Stomach (tissue), 9 donors: Measurements from ENCODE around the gene ELN. TPM values are rescaled to one million over a fixed set of nuclear protein-coding genes. Genes with fewer than 3 reads are reported as not detected.
"Not testable (repeated sequence)": the region's sequence is repeated elsewhere in the genome, so short reads cannot be mapped to it uniquely, and the experiment has no call there.

Experiments used
- DNase-seq, 2 donors: peaks; one replicate each; pipeline versions ENCODE4 v3.0.0 to v3.0.0-alpha.2; 2013 to 2019
- H3K27ac ChIP-seq, 5 donors: fragments of 200-600 bp in 4 of 5; sonication (generic) in 4 of 5; one replicate each; pipeline ENCODE4 v1.5.1; 2013 to 2019; ENCODE audit warnings: mild to moderate bottlenecking in 1 of 5, moderate library complexity in 1 of 5
- H3K27me3 ChIP-seq, 3 donors: fragments of 200-600 bp; sonication (generic); one replicate each; pipeline ENCODE4 v1.5.1; 2017 to 2019; ENCODE audit warnings: mixed run types in 1 of 3
- H3K36me3 ChIP-seq, 4 donors: fragments of 200-600 bp; sonication (generic); 1 replicate in 3 of 4; 2 replicates in 1 of 4; pipeline ENCODE4 v1.5.1; 2016 to 2019
- H3K4me1 ChIP-seq, 4 donors: fragments of 200-600 bp; sonication (generic); one replicate each; pipeline ENCODE4 v1.5.1; 2016 to 2019
- H3K4me3 ChIP-seq, 4 donors: fragments of 200-600 bp; sonication (generic) in 3 of 4; one replicate each; pipeline ENCODE4 v1.5.1; 2016 to 2019; ENCODE audit warnings: mild to moderate bottlenecking in 1 of 4
- H3K9me3 ChIP-seq, 4 donors: fragments of 200-600 bp; sonication (generic); one replicate each; pipeline ENCODE4 v1.5.1; 2016 to 2019
- CTCF ChIP-seq, 7 experiments: fragments of 450-650 bp in 4 of 7; fragments of 200-600 bp in 3 of 7; sonication (generic) in 3 of 7; IDR thresholded peaks; one replicate each; pipeline ENCODE4 v1.5.1; 2016 to 2019; ENCODE audit warnings: antibody characterized with exemption in 7 of 7, control low read depth in 2 of 7, mild to moderate bottlenecking in 1 of 7
- EP300 ChIP-seq: sonication (generic); formaldehyde crosslinking; IDR thresholded peaks from one replicate; pipeline ENCODE4 v1.6.1; 2017; ENCODE audit warnings: antibody characterized with exemption
- POLR2A ChIP-seq, 4 donors: fragments of 450-650 bp; IDR thresholded peaks; one replicate each; pipeline ENCODE4 v1.6.1; 2016; ENCODE audit warnings: antibody characterized with exemption in 4 of 4, control low read depth in 2 of 4, mild to moderate bottlenecking in 1 of 4, moderate library complexity in 1 of 4
- POLR2AphosphoS5 ChIP-seq, 3 donors: sonication (generic); formaldehyde crosslinking; IDR thresholded peaks; one replicate each; pipeline ENCODE4 v1.6.1; 2016; ENCODE audit warnings: antibody characterized with exemption in 3 of 3
- WGBS, 5 donors: extraction: QIAGEN DNeasy Blood & Tissue Kit in 3 of 5; methylation state at CpG; one replicate each; pipeline versions ENCODE4 v1.1.5 to v1.1.7; 2013 to 2018; 5-methylcytosine and 5-hydroxymethylcytosine counted together
- intact Hi-C: fragments of 100-400 bp; cut with DNase I; formaldehyde crosslinking; loops from one replicate; pipeline ENCODE4 v1.15.1; 2023; ENCODE audit warnings: low total_unique reads
- polyA plus RNA-seq, 3 donors: library from polyadenylated mRNA; stranded (reverse); fragments of 200-250 nt; gene quantifications; one replicate each; pipeline ENCODE4 v1.2.3, GENCODE V29; 2013
- total RNA-seq, 5 donors: library from RNA; depleted of rRNA; stranded (reverse); fragments of >200 nt; gene quantifications; one replicate each; pipeline versions ENCODE4 v1.1.0 to v1.2.3, GENCODE V29; 2014 to 2016
- donor health status: healthy with polysubstance abuse.
- donor health status: Bipolar disorder and iron deficiency.
- donor health status: healthy.

ELN gene
- total and polyA plus RNA-seq, 8 donors = 19.4 to 274 (median 66.5) TPM

GRCh38 chr7:74009719-74010118 is 18.3 kb upstream of the ELN start:
- DNase-seq = no peak
- Histone ChIP-seq H3K4me1 (peaks cover 20 to 51% (median 33%) of the 10 kb centered on the region in 4 donors), H3K4me3 (no peak overlapping the region), H3K36me3 (no peaks in the 10 kb centered on the region), H3K27me3 (no peaks in the 10 kb centered on the region), H3K27ac (peak overlapping the region in 1 of 5 donors; percentile 42), H3K9me3 (no peaks in the 10 kb centered on the region)
- TF ChIP-seq CTCF (IDR thresholded peaks at IDR 0.05) (no peak), EP300 (no peak), POLR2A (IDR thresholded peaks at IDR 0.05) (no peak), POLR2AphosphoS5 (IDR thresholded peaks at IDR 0.05) (no peak)
- intact Hi-C loops = no loop called here
- WGBS, 5 donors = 89 to 93% (median 91%) methylated on average over 11 to 14 of the region's 14 CpGs

GRCh38 chr7:74010407-74010806 is 17.6 kb upstream of the ELN start:
- TF ChIP-seq POLR2AphosphoS5 (IDR thresholded peaks at IDR 0.05) = no peak
- TF ChIP-seq CTCF (IDR thresholded peaks at IDR 0.05) = no peak
- TF ChIP-seq EP300 = no peak
- no peak for TF ChIP-seq POLR2A (IDR thresholded peaks at IDR 0.05)
- Histone ChIP-seq H3K4me1 (peaks cover 20 to 51% (median 34%) of the 10 kb centered on the region in 4 donors), H3K36me3 (no peaks in the 10 kb centered on the region), H3K27me3 (no peaks in the 10 kb centered on the region), H3K4me3 (no peak overlapping the region), H3K27ac (peak overlapping the region in 1 of 5 donors; percentile 42), H3K9me3 (no peaks in the 10 kb centered on the region)
- no peak for DNase-seq
- 58 to 84% (median 81%) methylated on average over 15 to 16 of the region's 16 CpGs for WGBS, 5 donors
- intact Hi-C loops = no loop called here

- intact Hi-C loops, H3K4me3 ChIP-seq, H3K27ac ChIP-seq, H3K27me3 ChIP-seq, H3K9me3 ChIP-seq, DNase-seq, H3K36me3 ChIP-seq: not testable (repeated sequence)
- H3K4me1 ChIP-seq = peaks cover 19 to 44% (median 28%) of the 10 kb centered on the region in 4 donors
- 92 to 96% (median 95%) methylated on average over 4 of the region's 4 CpGs for WGBS, 5 donors
Measured at GRCh38 chr7:74011421-74011820, 16.6 kb upstream of the ELN start.

GRCh38 chr7:74012842-74013249 is 15.1 kb upstream of the ELN start:
- peak overlapping the region in 2 of 5 donors; percentile 21 to 53 for H3K27ac ChIP-seq
- WGBS, 5 donors = 36 to 65% (median 49%) methylated on average over 7 to 13 of the region's 13 CpGs
- H3K4me3 ChIP-seq = no peak overlapping the region

More at GRCh38 chr7:74012842-74013249, 15.1 kb upstream of the ELN start:
- H3K9me3 ChIP-seq = no peaks in the 10 kb centered on the region
- no peak for DNase-seq
- no peaks in the 10 kb centered on the region for H3K36me3 ChIP-seq
- TF ChIP-seq EP300 (no peak), POLR2A (IDR thresholded peaks at IDR 0.05) (no peak), POLR2AphosphoS5 (IDR thresholded peaks at IDR 0.05) (no peak), CTCF (IDR thresholded peaks at IDR 0.05) (no peak)
- no peaks in the 10 kb centered on the region for H3K27me3 ChIP-seq
- intact Hi-C loops = no loop called here
- H3K4me1 ChIP-seq = peaks cover 11 to 36% (median 21%) of the 10 kb centered on the region in 4 donors
